ENCODE results near the gene TIRAP.

The TIRAP gene

DNA sequence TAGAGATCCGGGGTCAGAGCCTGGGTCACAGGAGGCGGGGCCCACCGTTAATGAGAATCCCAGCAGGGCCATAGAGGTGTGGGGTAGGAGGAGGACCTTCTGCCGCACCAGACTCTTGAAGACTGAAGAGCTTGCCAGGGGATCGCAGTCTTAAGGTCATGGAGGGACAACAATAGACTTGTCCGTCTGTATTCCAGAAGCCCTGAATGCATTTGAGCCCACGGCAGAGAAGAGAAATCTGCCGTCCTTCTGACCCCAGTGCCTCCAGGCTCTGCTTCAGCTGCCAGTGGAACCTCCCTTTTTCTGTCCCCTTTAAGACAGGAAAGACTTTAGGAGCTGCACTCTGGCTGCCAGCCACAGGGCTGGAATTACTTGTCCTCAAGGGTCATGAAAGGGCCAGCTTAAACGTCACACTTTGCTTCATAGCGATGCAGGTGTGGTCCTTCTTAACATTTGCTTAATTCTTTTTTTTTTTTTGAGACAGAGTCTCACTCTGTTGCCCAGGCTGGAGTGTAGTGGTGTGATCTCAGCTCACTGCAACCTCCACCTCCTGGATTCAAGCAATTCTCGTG is 57.1 kb downstream of the TIRAP start:
- TF ChIP-seq REST (IDR thresholded peaks at IDR 0.05; ENCODE audit: insufficient read depth in 1 of 2, low read depth in 2 of 2, low read length in 2 of 2) (no peak), POLR2AphosphoS5 (IDR thresholded peaks at IDR 0.05; ENCODE audit: low read depth, low read length) (no peak), SIN3A (IDR thresholded peaks at IDR 0.05; ENCODE audit: borderline replicate concordance, insufficient read depth, low read length) (no peak), TAF1 (IDR thresholded peaks at IDR 0.05; ENCODE audit: borderline replicate concordance, insufficient read depth, low read length) (no peak), FOXP2 (optimal IDR thresholded peaks at IDR 0.05; ENCODE audit: borderline replicate concordance, extremely low read depth, extremely low read length, insufficient read depth) (no peak)

DNA sequence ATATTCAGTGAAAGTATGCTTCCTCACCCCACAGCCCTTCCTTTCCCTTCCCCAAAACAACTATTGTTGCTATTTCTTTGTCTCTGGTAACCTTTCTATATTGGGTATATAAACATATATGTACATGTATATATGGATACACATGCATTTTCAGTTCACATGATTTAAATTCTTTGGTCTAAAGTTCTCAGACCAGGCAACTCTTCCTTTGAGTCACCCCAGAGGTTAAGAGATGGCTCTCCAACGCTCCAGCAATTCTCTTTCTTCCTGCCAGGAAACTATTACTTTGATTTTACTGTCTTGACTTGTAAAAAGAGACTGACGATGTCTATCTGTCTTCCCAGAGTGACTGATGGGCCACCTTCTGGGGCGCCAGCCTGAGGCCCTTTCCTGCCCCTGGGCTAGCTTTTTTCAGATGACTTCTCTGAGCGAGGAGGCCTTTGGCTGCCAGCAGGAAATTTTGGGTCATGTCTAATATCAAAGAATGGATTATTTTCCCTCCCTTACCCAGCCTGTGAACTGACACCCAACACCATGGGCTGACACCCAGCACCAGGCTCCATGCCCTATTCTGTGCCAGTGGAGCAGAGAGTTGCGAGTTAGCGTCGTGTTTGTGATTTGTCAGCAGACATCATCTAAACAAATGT is 58.2 kb downstream of the TIRAP start:
- no peak for TF ChIP-seq SIN3A (IDR thresholded peaks at IDR 0.05; ENCODE audit: borderline replicate concordance, insufficient read depth, low read length)
- TF ChIP-seq REST (IDR thresholded peaks at IDR 0.05; ENCODE audit: insufficient read depth in 1 of 2, low read depth in 2 of 2, low read length in 2 of 2) = no peak
- no peak for TF ChIP-seq TAF1 (IDR thresholded peaks at IDR 0.05; ENCODE audit: borderline replicate concordance, insufficient read depth, low read length)
- no peak for TF ChIP-seq POLR2AphosphoS5 (IDR thresholded peaks at IDR 0.05; ENCODE audit: low read depth, low read length)
- TF ChIP-seq FOXP2 (optimal IDR thresholded peaks at IDR 0.05; ENCODE audit: borderline replicate concordance, extremely low read depth, extremely low read length, insufficient read depth) = no peak

GRCh38 chr11:126341760-126342161 is 58.9 kb downstream of the TIRAP start:
- peak in 1 of 2 experiments; percentile 55; a peak in 1 of 4 replicates for TF ChIP-seq REST (IDR thresholded peaks at IDR 0.05; ENCODE audit: insufficient read depth in 1 of 2, low read depth in 2 of 2, low read length in 2 of 2)
- TF ChIP-seq TAF1 (IDR thresholded peaks at IDR 0.05; ENCODE audit: borderline replicate concordance, insufficient read depth, low read length) = no peak

DNA sequence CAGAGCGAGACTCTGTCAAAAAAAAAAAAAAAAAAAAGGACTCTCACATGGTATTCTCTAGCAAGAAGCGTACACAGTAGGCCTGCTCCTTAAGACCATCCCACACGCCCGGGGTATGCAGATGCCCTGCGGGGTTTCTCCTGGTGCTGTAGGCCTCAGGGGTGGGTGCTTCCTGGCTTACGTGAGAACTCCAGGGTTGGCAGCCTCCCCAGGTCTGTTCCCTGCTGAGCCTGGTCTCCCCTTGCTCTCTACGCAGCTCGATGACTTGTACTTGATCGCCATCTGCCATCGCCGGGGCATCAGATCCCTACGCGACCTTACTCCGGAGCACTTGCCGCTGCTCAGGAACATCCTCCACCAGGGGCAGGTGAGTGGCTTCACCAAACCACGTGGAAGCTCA is 60.2 kb downstream of the TIRAP start:
- no peak for TF ChIP-seq TAF1 (IDR thresholded peaks at IDR 0.05; ENCODE audit: borderline replicate concordance, insufficient read depth, low read length)
- TF ChIP-seq SIN3A (IDR thresholded peaks at IDR 0.05; ENCODE audit: borderline replicate concordance, insufficient read depth, low read length) = no peak
- no peak for TF ChIP-seq REST (IDR thresholded peaks at IDR 0.05; ENCODE audit: insufficient read depth in 1 of 2, low read depth in 2 of 2, low read length in 2 of 2)
- TF ChIP-seq FOXP2 (optimal IDR thresholded peaks at IDR 0.05; ENCODE audit: borderline replicate concordance, extremely low read depth, extremely low read length, insufficient read depth) = no peak
- no peak for TF ChIP-seq POLR2AphosphoS5 (IDR thresholded peaks at IDR 0.05; ENCODE audit: low read depth, low read length)

Measured in PFSK-1 (cell line).